Raji (cell line): ENCODE data around the gene HNRNPU.
A peak's percentile ranks its signal among the peaks of the same experiment; 100 is the strongest.

Experiments
- POLR2A ChIP-seq: IDR thresholded peaks from 2 replicates; pipeline ENCODE4 v1.6.1; 2011; ENCODE audit warnings: low read depth, low read length, control low read depth; ENCODE audit not compliant: insufficient read depth

The HNRNPU gene

GRCh38 chr1:244864253-244865027 is at the start of gene HNRNPU:
TSS of gene HNRNPU (minus strand) at chr1:244864543. CDS start at chr1:244864307, 236 bp downstream.
- TF ChIP-seq POLR2A = peak; percentile 96

- no peak for TF ChIP-seq POLR2A
Observed at GRCh38 chr1:244913806-244914205, 49.5 kb upstream of the HNRNPU start.

GRCh38 chr1:244904119-244904518 is 39.8 kb upstream of the HNRNPU start:
- no peak for TF ChIP-seq POLR2A

GRCh38 chr1:244901400-244902015 is 37.2 kb upstream of the HNRNPU start:
- TF ChIP-seq POLR2A = no peak

GRCh38 chr1:244897476-244898254 is 33.3 kb upstream of the HNRNPU start:
- no peak for TF ChIP-seq POLR2A

- TF ChIP-seq POLR2A = no peak
Observed at GRCh38 chr1:244896550-244896949, 32.2 kb upstream of the HNRNPU start.

GRCh38 chr1:244893836-244894235 is 29.5 kb upstream of the HNRNPU start:
- no peak for TF ChIP-seq POLR2A

GRCh38 chr1:244887281-244887680 is 22.9 kb upstream of the HNRNPU start:
- no peak for TF ChIP-seq POLR2A

- no peak for TF ChIP-seq POLR2A
Observed at GRCh38 chr1:244881552-244882280, 17.4 kb upstream of the HNRNPU start.

- no peak for TF ChIP-seq POLR2A
Observed at GRCh38 chr1:244878681-244879080, 14.3 kb upstream of the HNRNPU start.

- TF ChIP-seq POLR2A = no peak
Observed at GRCh38 chr1:244876228-244876910, 12.0 kb upstream of the HNRNPU start.

GRCh38 chr1:244874974-244875579 is 10.7 kb upstream of the HNRNPU start:
- TF ChIP-seq POLR2A = no peak

- no peak for TF ChIP-seq POLR2A
Observed at GRCh38 chr1:244869950-244870349, 5.6 kb upstream of the HNRNPU start.

- no peak for TF ChIP-seq POLR2A
Observed at GRCh38 chr1:244869364-244869827, 5.1 kb upstream of the HNRNPU start.
